SK-N-SH (cell line): ENCODE data around the gene MVB12B. TPM values are rescaled to one million over a fixed set of nuclear protein-coding genes. Genes with fewer than 3 reads are reported as not detected.

ENCODE experiments used
- CTCF ChIA-PET: fragments of 300-600, 350-600 bp; formaldehyde crosslinking; extraction: SDS; loops from one replicate; lab custom pipeline; 2021; lab: Yijun Ruan, JAX
- POLR2A ChIA-PET: fragments of 350-600 bp; sonication (Branson Sonifier 250); formaldehyde crosslinking; extraction: SDS; loops from one replicate; lab custom pipeline; 2020; ENCODE audit warnings: antibody characterized with exemption, inconsistent platforms; lab: Yijun Ruan, JAX
- DNase-seq: peaks from one replicate; pipeline ENCODE4 v3.0.0; 2012
- H2AFZ ChIP-seq: fragments of 200-600 bp; sonication (generic); 2 replicates; pipeline ENCODE4 v1.8.1; 2016; ENCODE audit warnings: antibody characterized with exemption, mild to moderate bottlenecking, low read depth
- H3F3A ChIP-seq: fragments of 200-600 bp; sonication (generic); replicated peaks from 2 replicates; pipeline ENCODE3; 2016; ENCODE audit warnings: antibody characterized with exemption, mild to moderate bottlenecking; ENCODE audit not compliant: insufficient read depth
- H3K27ac ChIP-seq, 2 experiments: fragments of 200-500 bp in 1 of 2; fragments of 200-600 bp in 1 of 2; sonication (Bioruptor generic) in 1 of 2; sonication (generic), shearing (Covaris generic) in 1 of 2; 2 replicates each; pipeline versions ENCODE4 v1.5.1 to v1.6.1; 2014 to 2016; ENCODE audit warnings: low read depth in 2 of 2, inconsistent platforms in 1 of 2, low read length in 1 of 2, mild to moderate bottlenecking in 1 of 2, mixed read lengths in 1 of 2
- H3K27me3 ChIP-seq: fragments of 200-600 bp; sonication (generic), shearing (Covaris generic); 2 replicates; pipeline ENCODE4 v1.6.1; 2016; ENCODE audit warnings: mixed run types; ENCODE audit not compliant: insufficient read depth
- H3K36me3 ChIP-seq, 2 experiments: fragments of 200-500 bp in 1 of 2; fragments of 200-600 bp in 1 of 2; sonication (Bioruptor generic) in 1 of 2; sonication (generic) in 1 of 2; replicated peaks in 1 of 2; 2 replicates each; pipeline versions ENCODE3 to v1.5.1; 2014 to 2016; ENCODE audit warnings: low read length in 1 of 2, mild to moderate bottlenecking in 1 of 2; ENCODE audit not compliant: insufficient read depth in 2 of 2, control insufficient read depth in 1 of 2
- H3K4me1 ChIP-seq, 2 experiments: fragments of 200-500 bp in 1 of 2; fragments of 200-600 bp in 1 of 2; sonication (Bioruptor generic) in 1 of 2; sonication (generic), shearing (Covaris generic) in 1 of 2; 2 replicates each; pipeline versions ENCODE4 v1.5.1 to v1.6.1; 2014 to 2016; ENCODE audit warnings: low read depth in 1 of 2, low read length in 1 of 2, mixed run types in 1 of 2; ENCODE audit not compliant: insufficient read depth in 2 of 2, control insufficient read depth in 1 of 2
- H3K4me2 ChIP-seq: fragments of 200-600 bp; sonication (generic), shearing (Covaris generic); 2 replicates; pipeline ENCODE4 v1.6.1; 2017; ENCODE audit warnings: mixed run types
- H3K4me3 ChIP-seq, 2 experiments: fragments of 200-500 bp in 1 of 2; fragments of 200-600 bp in 1 of 2; sonication (Bioruptor generic) in 1 of 2; sonication (generic), shearing (Covaris generic) in 1 of 2; 2 replicates each; pipeline versions ENCODE4 v1.5.1 to v1.8.1; 2014 to 2016; ENCODE audit warnings: low read depth in 2 of 2, inconsistent platforms in 1 of 2, low read length in 1 of 2, mild to moderate bottlenecking in 1 of 2, mixed read lengths in 1 of 2, moderate library complexity in 1 of 2
- H3K79me2 ChIP-seq: fragments of 200-600 bp; sonication (generic); 2 replicates; pipeline ENCODE4 v1.8.1; 2017; ENCODE audit warnings: mild to moderate bottlenecking; ENCODE audit not compliant: insufficient read depth
- H3K9ac ChIP-seq: fragments of 200-600 bp; sonication (generic); 2 replicates; pipeline ENCODE4 v1.6.1; 2017; ENCODE audit warnings: mixed run types
- H3K9me2 ChIP-seq: fragments of 200-600 bp; sonication (generic); 2 replicates; pipeline ENCODE4 v1.6.1; 2017; ENCODE audit warnings: mixed run types
- H3K9me3 ChIP-seq: fragments of 200-600 bp; sonication (generic); 2 replicates; pipeline ENCODE4 v1.6.1; 2017; ENCODE audit warnings: mixed run types, mild to moderate bottlenecking, moderate library complexity
- H4K20me1 ChIP-seq: fragments of 200-600 bp; sonication (generic); 2 replicates; pipeline ENCODE4 v1.6.1; 2017; ENCODE audit warnings: mild to moderate bottlenecking, mixed run types; ENCODE audit not compliant: insufficient read depth
- CHD2 ChIP-seq: fragments of 150-350 bp; IDR thresholded peaks from 2 replicates; pipeline ENCODE4 v1.6.1; 2018; ENCODE audit warnings: low read length; ENCODE audit not compliant: partially characterized antibody
- ELF1 ChIP-seq: IDR thresholded peaks from 2 replicates; pipeline ENCODE4 v1.4.0; 2012
- GABPA ChIP-seq: IDR thresholded peaks from 2 replicates; pipeline ENCODE4 v1.4.0; 2012; ENCODE audit warnings: low read depth, mild to moderate bottlenecking
- GATA2 ChIP-seq: sonication (generic); formaldehyde crosslinking; IDR thresholded peaks from 2 replicates; pipeline ENCODE4 v1.5.0; 2020; ENCODE audit warnings: mild to moderate bottlenecking, missing genetic modification reagents
- IRF3 ChIP-seq: fragments of 150-350 bp; IDR thresholded peaks from 2 replicates; pipeline ENCODE4 v1.6.1; 2016; ENCODE audit warnings: mild to moderate bottlenecking, low read depth, low read length
- MEF2A ChIP-seq: IDR thresholded peaks from 2 replicates; pipeline ENCODE4 v1.4.0; 2012; ENCODE audit warnings: low read depth, borderline replicate concordance
- NRF1 ChIP-seq: IDR thresholded peaks from 2 replicates; pipeline ENCODE4 v1.6.1; 2012; ENCODE audit warnings: low read depth, mild to moderate bottlenecking, low read length
- POLR2AphosphoS5 ChIP-seq: IDR thresholded peaks from 2 replicates; pipeline ENCODE4 v1.6.1; 2012; ENCODE audit warnings: low read depth, low read length
- RAD21 ChIP-seq: IDR thresholded peaks from 2 replicates; pipeline ENCODE4 v1.6.1; 2012; ENCODE audit warnings: mild to moderate bottlenecking, low read length
- RXRA ChIP-seq: IDR thresholded peaks from 2 replicates; pipeline ENCODE4 v1.4.0; 2012; ENCODE audit warnings: low read depth, mild to moderate bottlenecking, borderline replicate concordance
- SIN3A ChIP-seq: IDR thresholded peaks from 2 replicates; pipeline ENCODE4 v1.6.1; 2012; ENCODE audit warnings: low read depth, mild to moderate bottlenecking, low read length, moderate library complexity, borderline replicate concordance
- TCF12 ChIP-seq: IDR thresholded peaks from 2 replicates; pipeline ENCODE4 v1.4.0; 2012
- TEAD4 ChIP-seq: IDR thresholded peaks from 2 replicates; pipeline ENCODE4 v1.4.0; 2012; ENCODE audit warnings: mild to moderate bottlenecking, borderline replicate concordance; ENCODE audit not compliant: insufficient read depth
- WGBS: methylation state at CpG from one replicate; pipeline ENCODE4 v1.1.6; 2017; ENCODE audit warnings: low lambda C conversion rate; 5-methylcytosine and 5-hydroxymethylcytosine counted together
- polyA plus RNA-seq, 3 experiments: library from polyadenylated mRNA; depleted of rRNA; stranded (reverse); fragments of >200 nt; gene quantifications; 2 replicates each; pipeline ENCODE4 v1.2.3, GENCODE V29; 2012
- TF ChIP-seq, protein P1 (sequence below): IDR thresholded peaks from 2 replicates; pipeline ENCODE4 v1.4.0; 2012; ENCODE audit warnings: low read depth, borderline replicate concordance
- TF ChIP-seq, protein P2 (sequence below): fragments of 150-350 bp; IDR thresholded peaks from 2 replicates; pipeline ENCODE4 v1.6.1; 2017; ENCODE audit warnings: antibody characterized with exemption, low read length, low read depth, borderline replicate concordance
- TF ChIP-seq, protein P3 (sequence below): IDR thresholded peaks from 2 replicates; pipeline ENCODE4 v1.4.0; 2012; ENCODE audit warnings: low read depth

MVB12B gene
- polyA plus RNA-seq, 1 of the 3 experiments (the other 2 are of a cell fraction) = 5.1 TPM

DNA sequence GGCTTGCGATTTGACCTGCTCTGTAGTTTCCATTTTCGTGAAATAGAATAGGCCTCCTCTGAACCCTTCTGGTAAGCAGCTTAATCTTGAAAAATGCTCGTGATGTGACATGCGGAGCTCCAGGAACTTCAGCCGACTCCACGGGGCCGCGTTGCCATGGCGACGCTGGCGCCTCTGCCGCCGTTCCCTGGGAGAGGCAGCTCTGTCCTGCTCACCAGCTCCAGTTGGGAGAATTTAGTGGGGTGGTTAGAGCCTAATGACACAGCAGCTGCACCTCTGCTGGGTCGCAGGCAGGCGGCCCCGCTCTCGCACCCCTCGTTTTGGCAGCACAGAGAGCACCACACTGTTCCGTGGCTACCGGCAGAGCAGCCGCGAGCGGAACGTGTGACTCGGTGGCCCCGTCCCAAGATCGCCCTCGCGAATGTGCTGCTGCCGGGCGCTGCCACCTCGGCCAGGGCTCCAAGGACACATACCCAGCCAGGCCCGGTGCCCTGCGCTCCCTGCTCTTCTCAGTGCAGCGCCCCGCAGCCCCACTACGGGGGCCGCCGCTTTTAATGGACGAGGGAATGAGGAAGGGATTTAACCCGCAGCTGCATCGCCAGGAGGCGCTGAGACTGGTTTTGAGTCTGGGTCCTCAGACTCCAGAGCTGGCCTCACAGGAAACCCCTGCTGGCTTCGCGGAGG is 155.9 kb downstream of the MVB12B start:
- 92% methylated on average over 14 of the region's 45 CpGs for WGBS
- Histone ChIP-seq H2AFZ (no peak overlapping the region), H3K9me2 (no peaks in the 10 kb centered on the region), H3K4me2 (no peak overlapping the region), H3K36me3 (no peaks in the 10 kb centered on the region), H3K9ac (no peak overlapping the region), H4K20me1 (no peaks in the 10 kb centered on the region), H3F3A (no peaks in the 10 kb centered on the region), H3K27me3 (no peaks in the 10 kb centered on the region), H3K4me1 (no peaks in the 10 kb centered on the region), H3K79me2 (no peaks in the 10 kb centered on the region), H3K27ac (no peak overlapping the region), H3K4me3 (no peak overlapping the region), H3K9me3 (no peaks in the 10 kb centered on the region)
- CTCF ChIA-PET = interaction anchor here (0.8 to 2.9 kb wide), 11 partner anchors 8 to 1075 kb away, joined by 3 to 34 read pairs (median 5); no protein-coding TSS in a partner anchor
- no peak for DNase-seq
- TF ChIP-seq, protein P1, sequence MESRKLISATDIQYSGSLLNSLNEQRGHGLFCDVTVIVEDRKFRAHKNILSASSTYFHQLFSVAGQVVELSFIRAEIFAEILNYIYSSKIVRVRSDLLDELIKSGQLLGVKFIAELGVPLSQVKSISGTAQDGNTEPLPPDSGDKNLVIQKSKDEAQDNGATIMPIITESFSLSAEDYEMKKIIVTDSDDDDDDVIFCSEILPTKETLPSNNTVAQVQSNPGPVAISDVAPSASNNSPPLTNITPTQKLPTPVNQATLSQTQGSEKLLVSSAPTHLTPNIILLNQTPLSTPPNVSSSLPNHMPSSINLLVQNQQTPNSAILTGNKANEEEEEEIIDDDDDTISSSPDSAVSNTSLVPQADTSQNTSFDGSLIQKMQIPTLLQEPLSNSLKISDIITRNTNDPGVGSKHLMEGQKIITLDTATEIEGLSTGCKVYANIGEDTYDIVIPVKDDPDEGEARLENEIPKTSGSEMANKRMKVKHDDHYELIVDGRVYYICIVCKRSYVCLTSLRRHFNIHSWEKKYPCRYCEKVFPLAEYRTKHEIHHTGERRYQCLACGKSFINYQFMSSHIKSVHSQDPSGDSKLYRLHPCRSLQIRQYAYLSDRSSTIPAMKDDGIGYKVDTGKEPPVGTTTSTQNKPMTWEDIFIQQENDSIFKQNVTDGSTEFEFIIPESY = no peak
- TF ChIP-seq RXRA = no peak
- no peak for TF ChIP-seq RAD21
- TF ChIP-seq GATA2 (CRISPR knock-in tag) = no peak
- no peak for TF ChIP-seq MEF2A
- no peak for TF ChIP-seq TCF12
- no peak for TF ChIP-seq TEAD4
- TF ChIP-seq NRF1 = no peak
- TF ChIP-seq, protein P2, sequence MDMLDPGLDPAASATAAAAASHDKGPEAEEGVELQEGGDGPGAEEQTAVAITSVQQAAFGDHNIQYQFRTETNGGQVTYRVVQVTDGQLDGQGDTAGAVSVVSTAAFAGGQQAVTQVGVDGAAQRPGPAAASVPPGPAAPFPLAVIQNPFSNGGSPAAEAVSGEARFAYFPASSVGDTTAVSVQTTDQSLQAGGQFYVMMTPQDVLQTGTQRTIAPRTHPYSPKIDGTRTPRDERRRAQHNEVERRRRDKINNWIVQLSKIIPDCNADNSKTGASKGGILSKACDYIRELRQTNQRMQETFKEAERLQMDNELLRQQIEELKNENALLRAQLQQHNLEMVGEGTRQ = no peak
- TF ChIP-seq POLR2AphosphoS5 = no peak
- no peak for TF ChIP-seq SIN3A
- no peak for TF ChIP-seq ELF1
- no peak for TF ChIP-seq CHD2
- TF ChIP-seq GABPA = no peak
- TF ChIP-seq, protein P3, sequence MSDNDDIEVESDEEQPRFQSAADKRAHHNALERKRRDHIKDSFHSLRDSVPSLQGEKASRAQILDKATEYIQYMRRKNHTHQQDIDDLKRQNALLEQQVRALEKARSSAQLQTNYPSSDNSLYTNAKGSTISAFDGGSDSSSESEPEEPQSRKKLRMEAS = no peak
- TF ChIP-seq IRF3 = no peak
- POLR2A ChIA-PET = no interaction called here
